OCI-M1 (cell line): ENCODE data around the gene KRTAP5-11.
A peak's percentile ranks its signal among the peaks of the same experiment; 100 is the strongest.
"Not testable (repeated sequence)": the region's sequence is repeated elsewhere in the genome, so short reads cannot be mapped to it uniquely, and the experiment has no call there.

Source experiments
- DNase-seq: peaks from one replicate; lab custom pipeline; 2025; lab: John Stamatoyannopoulos, UW

Gene KRTAP5-11

GRCh38 chr11:71556018-71556417, 26.7 kb downstream of the KRTAP5-11 start:
- no peak for DNase-seq

- DNase-seq = no peak
These were observed 27.2 kb downstream of the KRTAP5-11 start for GRCh38 chr11:71555508-71555907.

GRCh38 chr11:71554996-71555395, 27.7 kb downstream of the KRTAP5-11 start:
- no peak for DNase-seq

- peak; percentile 95 for DNase-seq
These were observed 31.0 kb downstream of the KRTAP5-11 start for GRCh38 chr11:71551711-71552110.

- DNase-seq = no peak
These were observed 33.9 kb downstream of the KRTAP5-11 start for GRCh38 chr11:71548716-71549151.

- DNase-seq = no peak
These were observed 34.6 kb downstream of the KRTAP5-11 start, which contains the start of gene KRTAP5-9 for GRCh38 chr11:71548120-71548519. KRTAP5-9 (plus strand) TSS chr11:71548420; CDS start chr11:71548658, 238 bp downstream.

- no peak for DNase-seq
These were observed 37.2 kb downstream of the KRTAP5-11 start for GRCh38 chr11:71545405-71545966.

- no peak for DNase-seq
These were observed 38.0 kb downstream of the KRTAP5-11 start for GRCh38 chr11:71544525-71545214.

GRCh38 chr11:71543866-71544265, 38.8 kb downstream of the KRTAP5-11 start:
- DNase-seq = peak; percentile 48

- no peak for DNase-seq
These were observed 39.5 kb downstream of the KRTAP5-11 start for GRCh38 chr11:71542879-71543777.

GRCh38 chr11:71542382-71542781, 40.3 kb downstream of the KRTAP5-11 start:
- no peak for DNase-seq

GRCh38 chr11:71540521-71541304, 42.0 kb downstream of the KRTAP5-11 start:
- not testable (repeated sequence) for DNase-seq

GRCh38 chr11:71539971-71540370, 42.7 kb downstream of the KRTAP5-11 start:
- DNase-seq = not testable (repeated sequence)

GRCh38 chr11:71539017-71539416, 43.7 kb downstream of the KRTAP5-11 start:
- no peak for DNase-seq

- DNase-seq = no peak
These were observed 44.0 kb downstream of the KRTAP5-11 start for GRCh38 chr11:71538666-71538990.

- DNase-seq = not testable (repeated sequence)
These were observed 44.6 kb downstream of the KRTAP5-11 start, which contains the start of gene KRTAP5-8 for GRCh38 chr11:71537977-71538665. KRTAP5-8 (plus strand) TSS chr11:71538025; CDS start chr11:71538056, 31 bp downstream.

GRCh38 chr11:71537537-71537936, 45.1 kb downstream of the KRTAP5-11 start:
- DNase-seq = no peak

- DNase-seq = no peak
These were observed 46.9 kb downstream of the KRTAP5-11 start for GRCh38 chr11:71535825-71536224.

GRCh38 chr11:71534711-71535608, 47.7 kb downstream of the KRTAP5-11 start:
- peak; percentile 57 for DNase-seq

- DNase-seq = no peak
These were observed 50.6 kb downstream of the KRTAP5-11 start for GRCh38 chr11:71532036-71532610.
